ENCODE data around the gene SLC25A45.
A peak's percentile ranks its signal among the peaks of the same experiment; 100 is the strongest.

Gene SLC25A45

DNA sequence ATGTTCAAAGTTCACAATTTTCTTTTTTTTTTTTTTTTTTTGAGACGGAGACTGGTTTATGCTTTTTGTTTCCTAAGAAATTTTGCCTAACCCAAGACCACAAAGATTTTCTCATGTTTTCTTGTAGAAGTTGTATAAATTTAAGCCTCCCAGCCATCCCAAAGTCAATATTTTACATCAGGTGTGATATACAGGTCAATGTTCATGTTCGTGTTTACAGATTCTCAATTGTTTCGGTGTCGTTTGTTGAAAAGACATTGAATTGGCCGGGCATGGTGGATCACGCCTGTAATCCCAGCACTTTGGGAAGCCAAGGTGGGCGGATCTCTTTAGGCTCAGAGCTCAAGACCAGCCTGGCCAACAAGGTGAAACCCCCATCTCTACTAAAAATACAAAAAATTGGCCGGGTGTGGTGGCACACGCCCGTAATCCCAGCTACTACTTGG, 19.4 kb upstream of the SLC25A45 start:
- ATAC-seq (ENCODE audit: low read depth) (no peak), DNase-seq (ENCODE audit: low spot score in 2 of 2) (no peak)
- Mint-ChIP-seq H3K9me3 (no peaks in the 10 kb centered on the region), H3K4me3 (no peak overlapping the region), H3K36me3 (peaks cover 26% of the 10 kb centered on the region), H3K27me3 (no peaks in the 10 kb centered on the region), H3K27ac (peak overlapping the region; percentile 68), H3K4me1 (peaks cover 19% of the 10 kb centered on the region)

DNA sequence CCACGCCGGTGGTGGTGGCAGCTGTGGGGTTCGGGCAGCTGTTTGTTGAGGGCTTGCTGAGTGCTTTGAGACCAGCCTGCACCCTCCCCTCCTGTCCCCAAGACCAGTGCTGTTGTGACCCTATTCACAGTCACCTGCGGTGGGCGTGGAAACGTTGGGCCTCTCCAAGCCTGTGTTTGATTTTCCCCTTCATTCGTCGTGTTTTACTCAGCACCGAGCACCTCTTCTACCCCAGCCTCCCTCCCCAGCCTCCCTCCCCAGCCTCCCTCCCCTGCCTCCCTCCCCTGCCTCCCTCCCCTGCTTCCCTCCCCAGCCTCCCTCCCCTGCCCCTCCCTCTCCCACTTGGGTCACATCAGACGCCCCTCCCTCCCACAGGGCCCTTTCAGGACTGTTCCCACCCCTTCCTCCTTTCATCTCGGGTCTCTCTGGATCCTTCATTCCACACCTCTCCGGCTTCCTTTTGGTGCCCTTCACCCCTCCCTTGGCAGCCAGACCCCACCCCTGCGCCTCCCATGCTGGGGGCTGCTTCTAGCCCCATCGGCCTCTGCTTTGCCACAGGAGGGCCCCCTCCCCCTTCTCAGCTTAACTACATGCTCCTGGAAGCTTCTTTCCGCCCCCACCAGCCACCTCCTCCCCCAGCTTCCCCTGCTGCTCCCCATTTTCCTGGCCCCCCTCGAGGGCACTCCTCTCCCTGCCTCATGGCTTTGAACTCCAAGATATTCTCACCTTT, 18.8 kb upstream of the SLC25A45 start:
- peaks cover 26% of the 10 kb centered on the region for H3K36me3 Mint-ChIP-seq
- H3K27ac Mint-ChIP-seq, result peak overlapping the region; percentile 68
- no peaks in the 10 kb centered on the region for H3K27me3 Mint-ChIP-seq
- H3K4me3 Mint-ChIP-seq, result no peak overlapping the region
- H3K9me3 Mint-ChIP-seq, result no peaks in the 10 kb centered on the region
- no peak for ATAC-seq (ENCODE audit: low read depth)
- no peak for DNase-seq (ENCODE audit: low spot score in 2 of 2)
- peaks cover 19% of the 10 kb centered on the region for H3K4me1 Mint-ChIP-seq

DNA sequence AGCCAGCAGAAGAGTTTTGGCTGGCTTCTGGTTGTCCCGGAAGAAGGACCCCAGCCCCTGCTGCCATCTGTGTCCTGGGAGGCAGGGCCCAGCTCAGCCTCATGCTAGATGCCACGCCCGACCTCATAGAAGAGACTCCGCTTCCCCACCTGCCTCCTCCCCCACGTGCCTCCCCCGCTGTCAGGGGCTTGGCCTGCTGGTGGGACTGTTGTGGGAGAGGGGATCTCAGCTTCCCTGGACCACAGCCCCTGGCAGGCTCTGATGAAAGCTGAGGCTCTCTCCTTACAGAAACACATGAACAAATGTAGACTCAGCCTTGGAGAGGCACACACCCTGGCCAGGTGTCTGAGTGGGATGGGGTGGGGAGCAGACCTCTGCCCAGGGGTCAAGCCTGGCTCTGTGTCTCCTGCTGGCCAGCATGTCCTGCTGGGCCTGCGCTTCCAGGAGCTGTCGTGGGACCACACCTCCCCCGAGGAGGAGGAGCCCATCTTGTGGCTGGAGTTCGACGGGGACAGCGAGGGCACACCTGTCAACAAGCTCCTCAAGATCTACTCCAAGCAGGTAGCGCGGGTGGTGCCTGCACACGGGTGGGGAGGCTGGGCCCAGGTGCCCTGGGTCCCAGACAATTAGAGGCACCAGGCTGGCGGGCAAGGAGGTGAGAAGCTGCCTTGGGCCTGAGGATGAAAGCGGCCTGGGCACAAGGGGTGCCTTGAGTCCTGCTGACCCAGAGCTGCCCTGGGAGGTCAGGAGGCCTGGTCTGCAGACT, 18.0 kb upstream of the SLC25A45 start:
- Mint-ChIP-seq H3K4me3 (no peak overlapping the region), H3K36me3 (peaks cover 27% of the 10 kb centered on the region), H3K4me1 (peaks cover 19% of the 10 kb centered on the region), H3K27ac (peak overlapping the region; percentile 68), H3K9me3 (no peaks in the 10 kb centered on the region), H3K27me3 (no peaks in the 10 kb centered on the region)
- ATAC-seq (ENCODE audit: low read depth) (no peak), DNase-seq (ENCODE audit: low spot score in 2 of 2) (no peak)

DNA sequence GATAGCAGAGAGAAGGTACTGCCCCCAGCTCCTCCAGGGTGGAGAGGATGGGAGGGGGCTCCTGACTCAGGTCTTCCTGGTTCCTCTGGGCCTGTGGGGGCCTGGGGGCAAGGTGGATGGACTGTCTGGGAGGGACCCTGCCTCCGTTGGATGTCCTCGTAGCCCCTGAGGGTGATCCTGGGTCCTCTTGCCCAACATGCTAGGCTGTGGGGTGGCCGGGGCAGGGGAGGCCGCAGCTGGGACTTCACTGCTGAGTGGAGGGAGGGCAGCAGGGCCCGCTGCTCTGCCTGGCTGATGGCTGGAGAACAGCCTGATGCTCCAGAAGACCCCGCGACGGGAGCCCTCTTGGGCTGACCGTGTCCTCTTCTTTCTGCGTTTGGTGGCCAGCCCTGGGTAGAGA, 17.4 kb upstream of the SLC25A45 start:
- DNase-seq (ENCODE audit: low spot score in 2 of 2) (no peak), ATAC-seq (ENCODE audit: low read depth) (no peak)
- Mint-ChIP-seq H3K9me3 (no peaks in the 10 kb centered on the region), H3K36me3 (peaks cover 27% of the 10 kb centered on the region), H3K27ac (peak overlapping the region; percentile 58), H3K4me1 (peaks cover 19% of the 10 kb centered on the region), H3K27me3 (no peaks in the 10 kb centered on the region), H3K4me3 (no peak overlapping the region)

DNA sequence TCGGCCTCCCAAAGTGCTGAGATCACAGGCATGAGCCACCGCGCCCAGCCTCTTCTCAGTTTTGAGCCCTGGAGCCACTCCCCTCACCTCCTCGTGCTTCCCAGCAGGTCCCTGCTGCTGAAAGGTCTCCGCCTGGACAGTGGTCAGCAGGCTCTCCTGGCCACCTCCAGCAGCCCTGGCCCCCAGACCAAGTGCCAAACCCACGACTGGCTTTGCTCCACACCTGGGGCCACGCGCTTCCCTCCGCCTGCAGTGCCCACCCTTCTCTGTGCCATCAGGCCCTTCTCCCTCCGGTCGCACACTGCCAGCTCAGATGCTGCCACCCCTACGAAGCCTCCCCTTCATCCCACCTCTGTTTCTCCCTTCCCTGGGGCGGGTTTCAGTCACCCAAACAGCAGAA, 16.8 kb upstream of the SLC25A45 start:
- ATAC-seq (ENCODE audit: low read depth) (no peak), DNase-seq (ENCODE audit: low spot score in 2 of 2) (no peak)
- Mint-ChIP-seq H3K27me3 (no peaks in the 10 kb centered on the region), H3K36me3 (peaks cover 27% of the 10 kb centered on the region), H3K4me3 (no peak overlapping the region), H3K4me1 (peaks cover 15% of the 10 kb centered on the region), H3K27ac (peak overlapping the region; percentile 58), H3K9me3 (no peaks in the 10 kb centered on the region)

DNA sequence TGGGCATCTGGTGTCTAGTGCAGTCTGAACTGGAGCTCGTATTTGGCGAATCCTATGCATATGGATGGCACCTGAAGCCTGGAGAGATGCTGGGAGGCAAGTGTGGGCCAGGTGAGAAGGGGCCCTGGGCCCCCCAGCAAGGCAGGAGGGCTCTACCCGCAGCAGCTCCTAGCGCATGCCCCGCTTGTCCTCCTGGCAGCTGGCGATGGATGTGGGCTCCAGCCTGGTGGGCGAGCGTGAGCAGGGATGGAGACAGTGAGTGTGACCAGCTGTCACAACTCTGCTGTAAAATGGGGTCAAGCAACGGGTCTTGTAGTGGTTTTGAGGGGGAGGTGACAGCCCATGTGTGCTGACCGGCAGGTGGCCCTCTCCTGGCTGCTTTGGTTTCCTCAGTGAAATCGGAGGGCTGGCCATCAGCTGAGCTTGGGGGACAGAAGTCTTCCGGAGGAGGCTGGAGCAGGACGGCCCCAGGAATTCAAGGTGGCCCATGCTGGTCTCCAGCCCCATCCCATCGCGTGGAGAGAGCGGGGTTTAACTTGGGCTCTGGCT, 16.0 kb upstream of the SLC25A45 start:
- Mint-ChIP-seq H3K36me3 (peaks cover 26% of the 10 kb centered on the region), H3K27me3 (no peaks in the 10 kb centered on the region), H3K9me3 (no peaks in the 10 kb centered on the region), H3K27ac (peak overlapping the region; percentile 45), H3K4me1 (peaks cover 7% of the 10 kb centered on the region), H3K4me3 (no peak overlapping the region)
- DNase-seq (ENCODE audit: low spot score in 2 of 2) (no peak), ATAC-seq (ENCODE audit: low read depth) (no peak)

DNA sequence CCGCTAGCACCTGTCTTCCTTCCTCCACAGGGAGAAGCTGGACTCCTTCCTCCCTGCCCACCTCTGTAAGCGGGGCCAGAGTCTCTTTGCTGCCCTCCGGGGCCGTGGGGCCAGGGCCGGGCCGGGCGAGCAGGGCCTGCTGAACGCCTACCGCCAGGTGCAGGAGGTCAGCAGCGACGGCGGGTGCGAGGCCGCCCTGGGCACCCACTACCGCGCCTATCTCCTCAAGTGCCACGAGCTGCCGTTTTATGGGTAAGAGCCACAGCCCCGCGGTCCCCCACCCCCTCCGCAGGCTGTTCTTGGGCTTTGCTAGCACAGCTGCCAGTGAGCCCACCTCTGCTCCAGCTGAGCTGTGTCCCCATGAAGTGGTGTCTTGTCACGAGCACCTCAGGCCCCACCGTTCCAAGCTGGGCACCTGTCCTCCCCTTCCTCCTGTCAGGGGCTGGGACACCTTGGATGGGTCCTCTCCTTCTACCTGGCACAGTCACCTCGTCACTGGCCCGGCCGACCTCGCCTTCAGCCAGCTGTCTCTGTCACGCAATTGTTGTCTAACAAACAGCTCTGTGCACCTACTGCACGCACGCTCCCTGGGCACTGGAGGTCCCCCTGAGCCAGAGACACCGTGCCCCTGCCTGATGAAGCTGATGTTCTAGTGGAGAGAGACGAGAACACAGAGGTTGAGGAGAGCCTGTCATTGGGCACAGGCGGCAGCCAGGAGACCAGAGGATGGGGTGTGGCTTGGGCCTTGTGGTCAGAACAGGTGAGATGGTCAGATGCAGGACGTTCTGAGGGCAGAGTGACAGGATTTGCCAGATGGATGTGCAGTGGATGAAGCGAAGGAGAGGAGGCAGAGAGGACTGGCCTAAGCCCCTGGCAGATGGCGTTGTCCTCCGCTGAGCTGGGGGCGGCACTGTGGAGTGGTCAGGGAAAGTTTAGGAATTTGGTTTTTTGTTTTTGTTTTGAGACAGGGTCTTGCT, 14.6 kb upstream of the SLC25A45 start:
- peaks cover 9% of the 10 kb centered on the region for H3K4me1 Mint-ChIP-seq
- DNase-seq (ENCODE audit: low spot score in 2 of 2), result no peak
- ATAC-seq (ENCODE audit: low read depth), result no peak
- H3K36me3 Mint-ChIP-seq, result peaks cover 25% of the 10 kb centered on the region
- H3K27ac Mint-ChIP-seq, result no peak overlapping the region
- H3K9me3 Mint-ChIP-seq, result no peaks in the 10 kb centered on the region
- H3K27me3 Mint-ChIP-seq, result no peaks in the 10 kb centered on the region
- H3K4me3 Mint-ChIP-seq, result no peak overlapping the region

DNA sequence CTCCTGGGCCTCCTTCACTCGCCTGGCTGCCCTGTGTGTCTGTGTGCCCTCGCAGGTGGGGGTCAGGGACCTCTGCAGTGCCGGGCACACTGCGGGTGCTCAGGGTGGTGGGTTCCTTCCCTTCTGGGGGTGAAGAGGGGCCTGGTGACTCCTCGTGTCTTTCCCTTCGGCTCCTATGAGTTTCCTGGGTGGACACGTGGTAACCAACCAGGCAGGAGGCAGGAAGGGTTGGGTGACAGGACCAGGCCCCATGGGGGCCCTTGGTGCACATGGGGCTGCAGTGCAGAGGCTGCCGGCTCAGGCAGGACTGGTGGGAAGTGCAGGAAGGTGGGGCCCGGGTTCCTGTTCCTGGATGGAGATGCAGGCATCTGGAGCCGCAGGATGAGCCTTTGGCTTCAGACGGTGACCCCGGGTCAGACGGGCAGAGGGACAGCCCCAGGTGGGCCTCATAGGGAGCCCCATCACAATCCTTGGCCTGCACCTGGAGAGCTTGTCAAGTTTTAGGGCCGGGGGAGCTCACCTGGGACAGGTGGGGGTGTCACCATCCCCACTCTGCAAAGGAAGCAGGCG, 13.6 kb upstream of the SLC25A45 start:
- Mint-ChIP-seq H3K4me3 (no peak overlapping the region), H3K36me3 (peaks cover 29% of the 10 kb centered on the region), H3K27me3 (no peaks in the 10 kb centered on the region), H3K27ac (no peak overlapping the region), H3K9me3 (no peaks in the 10 kb centered on the region), H3K4me1 (peaks cover 16% of the 10 kb centered on the region)
- DNase-seq (ENCODE audit: low spot score in 2 of 2) (no peak), ATAC-seq (ENCODE audit: low read depth) (no peak)

DNA sequence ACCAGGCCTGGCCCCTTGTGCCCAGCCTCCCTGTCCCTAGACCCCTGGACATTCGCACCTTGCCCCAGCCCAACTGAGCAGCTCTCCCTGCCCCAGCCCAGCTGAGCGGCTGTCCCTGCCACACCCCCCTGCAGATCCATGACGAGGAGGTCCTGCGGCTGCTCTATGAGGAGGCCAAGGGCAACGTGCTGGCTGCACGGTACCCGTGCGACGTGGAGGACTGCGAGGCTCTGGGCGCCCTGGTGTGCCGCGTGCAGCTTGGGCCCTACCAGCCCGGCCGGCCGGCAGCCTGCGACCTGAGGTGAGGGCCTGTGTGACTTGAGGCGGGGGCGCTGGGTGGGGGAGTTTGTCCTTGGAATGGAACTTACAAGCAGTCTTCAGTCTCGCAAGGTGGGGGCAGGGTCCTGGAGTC, 11.7 kb upstream of the SLC25A45 start:
- Mint-ChIP-seq H3K27me3 (no peaks in the 10 kb centered on the region), H3K36me3 (peaks cover 19% of the 10 kb centered on the region), H3K9me3 (no peaks in the 10 kb centered on the region), H3K4me3 (no peak overlapping the region), H3K27ac (no peak overlapping the region), H3K4me1 (peaks cover 23% of the 10 kb centered on the region)
- no peak for DNase-seq (ENCODE audit: low spot score in 2 of 2)
- ATAC-seq (ENCODE audit: low read depth), result no peak

DNA sequence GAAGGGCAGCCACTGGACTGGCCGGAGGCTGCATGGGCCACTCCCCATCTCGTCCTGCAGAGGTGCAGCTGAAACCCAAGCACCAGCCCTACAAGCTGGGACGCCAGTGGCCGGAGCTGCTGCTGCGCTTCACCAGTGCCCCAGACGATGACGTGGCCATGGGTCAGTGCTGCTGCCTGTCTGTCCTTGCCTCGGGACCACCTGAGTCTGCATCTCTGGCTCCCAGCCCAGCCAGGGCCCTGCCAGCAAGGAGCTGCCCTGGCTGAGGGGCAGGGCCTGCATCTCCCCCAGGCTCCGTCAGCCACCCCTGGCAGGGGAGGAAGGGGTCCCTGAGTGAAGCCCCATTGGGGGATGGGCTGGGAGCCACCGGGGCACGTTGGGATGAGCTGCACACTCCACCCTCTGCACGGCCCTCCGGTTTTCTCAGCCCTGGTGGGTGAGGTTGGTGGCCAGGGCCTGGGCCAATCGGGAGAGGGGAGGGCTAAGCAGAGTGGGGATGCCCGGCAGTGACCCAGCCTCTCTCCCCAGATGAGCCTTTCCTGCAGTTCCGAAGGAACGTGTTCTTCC, 11.2 kb upstream of the SLC25A45 start:
- Mint-ChIP-seq H3K27ac (no peak overlapping the region), H3K36me3 (peaks cover 16% of the 10 kb centered on the region), H3K27me3 (no peaks in the 10 kb centered on the region), H3K4me3 (no peak overlapping the region), H3K9me3 (no peaks in the 10 kb centered on the region), H3K4me1 (peaks cover 27% of the 10 kb centered on the region)
- no peak for ATAC-seq (ENCODE audit: low read depth)
- no peak for DNase-seq (ENCODE audit: low spot score in 2 of 2)

DNA sequence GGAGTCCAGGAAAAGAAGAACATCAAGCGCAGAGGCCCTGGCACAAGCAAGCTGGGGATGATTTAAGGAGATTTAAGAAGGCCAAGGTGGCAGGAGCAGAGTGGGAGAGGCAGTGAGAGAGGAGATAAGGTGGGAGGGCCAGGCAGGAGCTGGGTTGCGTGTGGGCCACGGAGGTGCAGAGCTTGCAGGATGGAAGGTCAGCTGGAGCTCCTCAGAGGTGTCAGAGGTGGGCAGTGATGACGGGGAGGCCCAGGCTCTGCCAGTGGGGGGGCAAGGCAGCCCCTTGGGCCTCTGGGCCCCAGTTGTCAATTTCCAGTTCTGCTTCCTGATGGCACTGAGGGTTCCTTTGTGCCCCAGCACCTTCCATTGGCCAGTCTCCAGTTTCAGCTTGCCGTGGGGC, 10.5 kb upstream of the SLC25A45 start:
- no peaks in the 10 kb centered on the region for H3K27me3 Mint-ChIP-seq
- ATAC-seq (ENCODE audit: low read depth), result no peak
- no peaks in the 10 kb centered on the region for H3K9me3 Mint-ChIP-seq
- peaks cover 29% of the 10 kb centered on the region for H3K4me1 Mint-ChIP-seq
- no peak for DNase-seq (ENCODE audit: low spot score in 2 of 2)
- no peak overlapping the region for H3K4me3 Mint-ChIP-seq
- peak overlapping the region; percentile 24 for H3K27ac Mint-ChIP-seq
- H3K36me3 Mint-ChIP-seq, result peaks cover 12% of the 10 kb centered on the region

DNA sequence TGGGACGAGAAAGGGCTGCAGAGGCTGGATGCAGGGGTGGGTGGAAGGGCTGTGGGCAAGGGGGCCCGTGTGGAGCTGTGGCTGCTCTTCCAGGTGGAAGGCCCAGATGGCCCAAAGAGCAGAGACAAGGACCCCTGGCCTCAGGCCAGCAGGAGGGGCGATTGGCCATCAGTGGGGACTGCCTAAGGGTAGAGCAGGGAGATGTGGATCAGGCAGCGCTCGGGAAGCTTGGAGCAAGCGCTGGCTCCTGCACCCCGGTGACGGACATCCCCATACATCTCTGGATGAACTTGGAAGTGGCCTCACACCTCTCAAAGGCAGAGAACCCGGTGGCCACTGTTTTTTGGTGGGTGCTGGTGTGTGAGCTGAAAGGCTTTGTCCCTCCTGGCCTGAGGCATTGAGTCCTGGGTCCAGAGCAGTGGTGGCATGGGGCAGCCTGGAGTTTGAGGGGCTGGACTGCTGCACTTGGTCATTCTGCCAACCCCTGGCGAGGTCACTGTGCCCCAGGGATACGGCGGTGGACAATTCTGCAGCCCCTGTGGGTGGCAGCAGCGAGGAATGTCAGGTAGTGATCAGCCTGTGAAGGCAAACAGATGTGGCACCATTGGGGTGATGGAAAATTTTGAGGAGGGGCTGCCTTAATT, 9.9 kb upstream of the SLC25A45 start:
- DNase-seq (ENCODE audit: low spot score in 2 of 2), result no peak
- no peak for ATAC-seq (ENCODE audit: low read depth)
- Mint-ChIP-seq H3K27me3 (no peaks in the 10 kb centered on the region), H3K4me3 (no peak overlapping the region), H3K4me1 (peaks cover 32% of the 10 kb centered on the region), H3K9me3 (no peaks in the 10 kb centered on the region), H3K36me3 (peaks cover 11% of the 10 kb centered on the region), H3K27ac (peak overlapping the region; percentile 84)

DNA sequence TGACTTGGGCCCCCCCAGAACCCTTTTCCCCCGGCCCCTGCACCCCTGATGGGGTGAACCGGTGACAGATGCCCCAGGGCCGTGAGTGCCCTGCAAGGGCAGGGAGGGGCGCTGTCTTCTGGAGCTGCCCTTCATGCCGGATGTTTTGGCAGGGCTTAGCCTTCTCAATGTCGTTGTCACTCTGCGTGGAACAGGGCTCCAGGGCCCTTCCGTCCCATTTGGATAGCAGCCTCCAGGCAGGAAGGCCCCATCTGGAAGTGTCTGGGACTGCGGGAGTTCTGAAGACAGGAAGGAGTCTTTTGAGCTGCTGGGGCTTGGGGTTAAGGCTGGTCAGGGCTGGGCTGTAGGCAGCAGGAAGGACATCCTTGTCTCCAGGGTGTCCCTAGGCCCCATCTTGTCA, 8.6 kb upstream of the SLC25A45 start:
- peak overlapping the region; percentile 24 for H3K4me3 Mint-ChIP-seq
- DNase-seq (ENCODE audit: low spot score in 2 of 2), result no peak
- no peak for ATAC-seq (ENCODE audit: low read depth)
- H3K4me1 Mint-ChIP-seq, result peaks cover 32% of the 10 kb centered on the region
- H3K36me3 Mint-ChIP-seq, result peaks cover 5% of the 10 kb centered on the region
- H3K9me3 Mint-ChIP-seq, result no peaks in the 10 kb centered on the region
- no peak overlapping the region for H3K27ac Mint-ChIP-seq
- no peaks in the 10 kb centered on the region for H3K27me3 Mint-ChIP-seq
